Loucy (cell line): ENCODE data around the gene CYP2A6.
A peak's percentile ranks its signal among the peaks of the same experiment; 100 is the strongest.
"Not testable (repeated sequence)": the region's sequence is repeated elsewhere in the genome, so short reads cannot be mapped to it uniquely, and the experiment has no call there.

ENCODE experiments used
- H2AFZ ChIP-seq: fragments of 200-600 bp; sonication (generic); 2 replicates; pipeline ENCODE4 v1.6.0; 2016; ENCODE audit warnings: antibody characterized with exemption, mild to moderate bottlenecking, low read length, moderate library complexity
- H3F3A ChIP-seq: fragments of 200-600 bp; 2 replicates; pipeline ENCODE4 v1.6.0; 2016; ENCODE audit warnings: antibody characterized with exemption, low read depth, mild to moderate bottlenecking
- H3K27me3 ChIP-seq: fragments of 200-600 bp; sonication (generic); 2 replicates; pipeline ENCODE4 v1.6.1; 2014; ENCODE audit warnings: low read length, mild to moderate bottlenecking; ENCODE audit not compliant: insufficient read depth, poor library complexity, severe bottlenecking
- H3K36me3 ChIP-seq: fragments of 200-600 bp; sonication (generic); 2 replicates; pipeline ENCODE4 v1.6.1; 2016; ENCODE audit warnings: low read length; ENCODE audit not compliant: insufficient read depth
- H3K4me1 ChIP-seq: fragments of 200-600 bp; sonication (generic); 2 replicates; pipeline ENCODE4 v1.5.1; 2014; ENCODE audit warnings: low read length, mild to moderate bottlenecking; ENCODE audit not compliant: insufficient read depth, poor library complexity, severe bottlenecking
- H3K4me2 ChIP-seq: fragments of 200-600 bp; sonication (generic); 2 replicates; pipeline ENCODE4 v1.6.0; 2014; ENCODE audit warnings: antibody characterized with exemption, low read length, low read depth, mild to moderate bottlenecking; ENCODE audit not compliant: poor library complexity, severe bottlenecking
- H3K4me3 ChIP-seq: fragments of 200-600 bp; sonication (generic); 2 replicates; pipeline ENCODE4 v1.5.1; 2014; ENCODE audit warnings: low read length, mild to moderate bottlenecking, mixed read lengths; ENCODE audit not compliant: poor library complexity, severe bottlenecking
- H3K79me2 ChIP-seq: fragments of 200-600 bp; sonication (generic); 2 replicates; pipeline ENCODE4 v1.6.1; 2014; ENCODE audit warnings: low read length; ENCODE audit not compliant: insufficient read depth
- H3K9ac ChIP-seq: fragments of 200-600 bp; sonication (generic); 2 replicates; pipeline ENCODE4 v1.6.0; 2014; ENCODE audit warnings: mild to moderate bottlenecking, low read depth, low read length, moderate library complexity; ENCODE audit not compliant: poor library complexity, severe bottlenecking
- H3K9me2 ChIP-seq: fragments of 200-600 bp; sonication (generic); replicated peaks from 2 replicates; pipeline ENCODE4 v1.6.1; 2016; ENCODE audit warnings: low read depth, low read length, mixed read lengths
- H3K9me3 ChIP-seq: fragments of 200-600 bp; sonication (generic); 2 replicates; pipeline ENCODE4 v1.6.1; 2014; ENCODE audit warnings: mild to moderate bottlenecking, antibody characterized with exemption, low read length, low read depth; ENCODE audit not compliant: insufficient read depth
- H4K20me1 ChIP-seq: fragments of 200-600 bp; sonication (generic); 2 replicates; pipeline ENCODE4 v1.6.0; 2014; ENCODE audit warnings: antibody characterized with exemption, low read length, mild to moderate bottlenecking; ENCODE audit not compliant: insufficient read depth, poor library complexity, severe bottlenecking
- CTCF ChIP-seq: fragments of 200-600 bp; sonication (generic); conservative IDR thresholded peaks from 2 replicates; pipeline ENCODE4 v1.5.1; 2014; ENCODE audit warnings: mild to moderate bottlenecking, antibody characterized with exemption, low read length
- EZH2phosphoT487 ChIP-seq: fragments of 200-600 bp; IDR thresholded peaks from 2 replicates; pipeline ENCODE4 v1.6.1; 2018; ENCODE audit warnings: antibody characterized with exemption, mild to moderate bottlenecking, moderate library complexity, borderline replicate concordance

The CYP2A6 gene

DNA sequence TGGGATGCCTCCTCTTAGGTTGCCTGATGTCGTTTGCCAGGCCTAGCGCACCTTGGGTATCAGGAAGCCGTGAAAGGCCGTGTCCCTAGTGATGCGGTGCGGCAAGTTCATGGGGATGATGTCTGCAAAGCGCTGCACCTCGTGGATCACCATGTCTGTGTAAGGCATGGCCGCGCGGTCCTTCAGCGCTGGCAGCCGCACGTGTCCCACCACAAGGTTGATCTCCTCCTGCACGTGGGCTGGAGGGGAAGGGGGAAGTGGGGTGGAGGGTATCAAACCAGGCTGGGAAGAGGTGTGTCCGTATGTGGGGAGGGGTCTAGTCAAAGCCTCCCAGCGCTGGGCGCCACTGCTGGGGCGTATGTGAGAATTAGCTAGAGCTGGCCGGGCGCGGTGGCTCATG lies 28.1 kb downstream of the CYP2A6 start:
- Histone ChIP-seq H3K4me2 (no peak overlapping the region), H3K9me3 (no peaks in the 10 kb centered on the region), H3K36me3 (no peaks in the 10 kb centered on the region; the same call in 1 of the 2 replicates), H3K4me1 (no peaks in the 10 kb centered on the region), H2AFZ (no peak overlapping the region), H4K20me1 (no peaks in the 10 kb centered on the region), H3K79me2 (no peaks in the 10 kb centered on the region), H3F3A (no peaks in the 10 kb centered on the region), H3K9ac (no peak overlapping the region), H3K9me2 (no peaks in the 10 kb centered on the region), H3K27me3 (no peaks in the 10 kb centered on the region), H3K4me3 (no peak overlapping the region)
- no peak for TF ChIP-seq CTCF
- TF ChIP-seq EZH2phosphoT487 = no peak

GRCh38 chr19:40819479-40820234 lies 30.6 kb downstream of the CYP2A6 start:
- not testable (repeated sequence) for H3K4me1 ChIP-seq, H3K4me2 ChIP-seq, H3K9ac ChIP-seq, H4K20me1 ChIP-seq, H3K4me3 ChIP-seq, H2AFZ ChIP-seq, H3K9me2 ChIP-seq, H3K9me3 ChIP-seq, H3K79me2 ChIP-seq, H3K36me3 ChIP-seq, H3K27me3 ChIP-seq, H3F3A ChIP-seq
- peak; percentile 61 for TF ChIP-seq CTCF

- not testable (repeated sequence) for H3K27me3 ChIP-seq, H3K4me3 ChIP-seq, H3K9me3 ChIP-seq, H2AFZ ChIP-seq, H4K20me1 ChIP-seq, H3K79me2 ChIP-seq, H3F3A ChIP-seq, H3K9ac ChIP-seq, H3K4me1 ChIP-seq, H3K9me2 ChIP-seq, H3K36me3 ChIP-seq
- 0 out of 2 replicates have a peak, but pooled peaks have one; percentile 34 for TF ChIP-seq CTCF
- H3K4me2 ChIP-seq = peak overlapping the region; percentile 34
Observed at GRCh38 chr19:40818480-40819399, 31.5 kb downstream of the CYP2A6 start.
